Putamen (tissue), 1 donor: ENCODE results near the gene ARL5C.

ENCODE experiments used
- DNase-seq: peaks from one replicate; pipeline ENCODE4 v3.0.0-alpha.2; 2016; ENCODE audit warnings: low spot score

ARL5C gene, protein sequence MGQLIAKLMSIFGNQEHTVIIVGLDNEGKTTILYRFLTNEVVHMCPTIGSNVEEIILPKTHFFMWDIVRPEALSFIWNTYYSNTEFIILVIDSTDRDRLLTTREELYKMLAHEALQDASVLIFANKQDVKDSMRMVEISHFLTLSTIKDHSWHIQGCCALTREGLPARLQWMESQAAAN

GRCh38 chr17:39165841-39166349, at the start of gene ARL5C:
TSS of gene ARL5C (minus strand) at chr17:39166161. CDS start at chr17:39165760, 401 bp downstream.
- DNase-seq = no peak

DNA sequence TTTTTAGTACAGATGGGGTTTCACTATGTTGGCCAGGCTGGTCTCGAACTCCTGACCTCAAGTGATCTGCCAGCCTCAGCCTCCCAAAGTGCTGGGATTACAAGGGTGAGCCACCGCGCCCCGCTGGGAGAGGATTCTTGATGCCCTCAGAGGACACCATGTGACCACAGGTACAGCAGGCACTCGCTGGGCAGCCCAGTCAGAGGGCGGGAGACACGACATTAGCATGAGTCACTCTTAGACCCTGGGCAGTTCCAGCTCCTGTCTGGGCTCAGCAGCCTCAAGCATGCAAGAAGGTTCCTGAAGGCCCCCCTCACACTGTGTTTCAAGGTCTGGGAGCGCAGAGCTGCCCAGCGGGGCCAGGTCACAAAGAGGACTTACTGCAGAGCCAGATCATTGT, 47.9 kb upstream of the ARL5C start:
- no peak for DNase-seq

DNA sequence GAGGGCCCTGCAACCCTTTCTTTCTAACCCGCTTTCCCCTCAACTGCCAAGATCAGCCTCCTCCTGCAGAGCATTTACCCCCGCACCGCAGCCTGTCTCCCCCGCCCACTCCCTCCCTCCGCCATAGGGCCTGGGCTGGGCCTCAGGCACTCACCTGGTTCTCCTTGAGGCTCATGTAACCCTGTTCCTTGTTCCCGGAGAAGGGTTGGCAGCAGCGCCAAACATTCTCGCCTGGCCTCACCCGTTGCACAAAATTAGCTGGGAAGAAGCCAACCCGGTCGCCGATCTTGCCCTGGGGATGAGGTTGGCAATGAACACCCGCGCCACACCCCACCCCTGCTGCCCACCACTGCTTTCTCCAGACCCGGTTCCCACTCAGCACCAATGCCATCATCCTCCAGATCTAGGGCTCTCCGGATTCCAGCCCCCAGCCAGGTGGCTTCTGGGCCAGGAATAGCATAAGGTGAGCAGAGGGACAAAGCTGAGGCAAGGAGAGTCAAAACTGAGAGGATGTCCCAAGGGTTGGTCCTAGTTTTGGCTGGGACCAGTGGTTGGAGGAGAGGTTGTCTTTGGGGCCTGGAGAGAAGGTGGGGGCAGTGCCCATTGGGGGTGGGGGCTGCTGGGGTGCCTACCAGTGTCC, 47.0 kb upstream of the ARL5C start:
- peak; percentile 26 for DNase-seq

DNA sequence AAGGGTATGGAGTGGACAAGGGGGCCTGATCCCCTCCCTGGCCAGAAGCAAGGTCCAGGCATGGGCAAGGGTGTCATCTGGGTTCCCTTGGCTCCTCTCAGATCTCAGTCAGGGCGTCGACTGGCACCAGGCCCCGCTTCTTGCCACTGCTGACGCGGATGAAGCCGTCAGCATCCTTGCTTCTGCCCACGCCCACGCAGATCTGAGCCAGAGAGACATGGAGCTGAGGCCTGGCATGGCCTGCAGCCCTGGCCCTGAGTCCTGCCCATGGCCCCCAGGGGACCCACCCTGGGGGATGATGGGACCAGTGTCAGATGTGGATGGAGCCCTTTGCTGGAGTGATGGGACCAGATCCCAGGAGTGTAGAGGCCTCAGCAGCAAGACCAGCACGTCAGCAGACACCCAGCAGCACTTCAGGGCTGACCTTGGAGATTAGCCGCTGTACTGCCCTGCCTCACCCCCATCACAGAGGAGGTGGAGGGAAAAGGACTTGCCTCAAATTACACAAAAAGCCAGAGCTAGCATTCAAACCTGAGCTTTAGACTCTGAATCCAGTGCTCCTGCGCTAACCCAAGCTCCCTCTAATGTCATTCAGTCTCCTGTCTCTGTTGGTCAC, 46.3 kb upstream of the ARL5C start:
- no peak for DNase-seq

DNA sequence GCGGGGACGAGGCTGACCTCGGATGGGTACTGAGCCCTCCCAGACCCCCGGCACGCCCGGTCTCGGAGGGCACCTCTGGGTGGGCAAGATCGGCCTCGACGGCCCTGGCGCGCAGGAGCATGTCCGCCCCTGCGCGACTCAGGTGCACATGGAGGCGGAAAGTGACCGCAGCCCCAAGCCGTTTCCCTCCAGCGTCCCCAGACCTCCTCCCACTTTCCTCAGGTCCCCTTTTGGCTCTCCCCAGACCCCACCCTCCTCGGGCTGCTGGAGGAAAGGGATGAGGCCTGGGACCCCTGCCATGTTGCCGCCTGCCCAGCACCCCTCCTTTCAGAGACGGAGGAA, 44.1 kb upstream of the ARL5C start:
- no peak for DNase-seq

- peak; percentile 67 for DNase-seq
Measured at GRCh38 chr17:39209317-39210092, 43.5 kb upstream of the ARL5C start.

DNA sequence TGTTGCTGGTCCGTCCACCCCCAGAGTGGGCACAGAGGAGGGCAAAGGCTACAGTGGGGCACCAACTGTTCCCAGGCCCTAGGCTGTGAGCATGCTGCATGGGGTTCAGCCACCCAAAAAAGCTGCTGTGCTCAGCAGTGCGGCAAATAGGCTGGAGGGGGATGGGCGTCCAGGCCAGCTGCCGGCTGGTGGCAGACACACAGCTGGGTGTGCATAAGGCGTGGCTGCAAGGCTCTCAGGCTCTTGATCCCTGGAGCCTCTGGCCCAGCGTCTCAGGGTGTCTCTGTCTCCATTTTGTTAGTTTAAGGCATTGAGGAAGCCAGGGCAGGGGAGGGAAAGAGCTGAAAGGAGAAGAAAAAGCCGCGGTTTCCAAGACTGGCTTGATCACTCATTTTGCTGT, 42.9 kb upstream of the ARL5C start:
- no peak for DNase-seq

GRCh38 chr17:39208136-39208535, 42.2 kb upstream of the ARL5C start:
- DNase-seq = peak; percentile 73

GRCh38 chr17:39205112-39205526, 39.2 kb upstream of the ARL5C start:
- DNase-seq = no peak

GRCh38 chr17:39204245-39204644, 38.3 kb upstream of the ARL5C start:
- DNase-seq = no peak

DNA sequence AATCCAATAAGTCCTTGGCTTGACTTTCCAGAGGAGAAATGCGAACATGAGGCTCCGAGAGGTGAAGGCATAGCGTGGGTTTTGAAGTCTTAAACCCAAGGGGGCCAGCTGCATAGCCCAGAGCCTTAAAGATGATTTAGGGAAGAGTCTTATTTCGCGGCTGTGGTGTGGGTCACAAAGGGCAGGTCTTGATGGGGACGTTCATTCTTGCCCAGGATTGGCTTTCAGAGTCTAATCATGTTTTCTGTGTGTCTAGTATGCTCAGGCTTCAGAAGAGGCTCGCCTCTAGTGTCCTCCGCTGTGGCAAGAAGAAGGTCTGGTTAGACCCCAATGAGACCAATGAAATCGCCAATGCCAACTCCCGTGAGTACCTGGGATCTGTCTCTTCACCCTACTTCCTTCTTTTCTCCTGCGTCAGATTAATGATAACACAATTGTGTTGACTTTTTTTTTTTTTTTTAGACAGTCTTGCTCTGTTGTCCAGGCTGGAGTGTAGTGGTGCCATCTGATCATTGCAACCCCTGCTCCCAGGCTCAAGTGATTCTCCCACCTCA, 35.1 kb upstream of the ARL5C start:
- DNase-seq = no peak

DNA sequence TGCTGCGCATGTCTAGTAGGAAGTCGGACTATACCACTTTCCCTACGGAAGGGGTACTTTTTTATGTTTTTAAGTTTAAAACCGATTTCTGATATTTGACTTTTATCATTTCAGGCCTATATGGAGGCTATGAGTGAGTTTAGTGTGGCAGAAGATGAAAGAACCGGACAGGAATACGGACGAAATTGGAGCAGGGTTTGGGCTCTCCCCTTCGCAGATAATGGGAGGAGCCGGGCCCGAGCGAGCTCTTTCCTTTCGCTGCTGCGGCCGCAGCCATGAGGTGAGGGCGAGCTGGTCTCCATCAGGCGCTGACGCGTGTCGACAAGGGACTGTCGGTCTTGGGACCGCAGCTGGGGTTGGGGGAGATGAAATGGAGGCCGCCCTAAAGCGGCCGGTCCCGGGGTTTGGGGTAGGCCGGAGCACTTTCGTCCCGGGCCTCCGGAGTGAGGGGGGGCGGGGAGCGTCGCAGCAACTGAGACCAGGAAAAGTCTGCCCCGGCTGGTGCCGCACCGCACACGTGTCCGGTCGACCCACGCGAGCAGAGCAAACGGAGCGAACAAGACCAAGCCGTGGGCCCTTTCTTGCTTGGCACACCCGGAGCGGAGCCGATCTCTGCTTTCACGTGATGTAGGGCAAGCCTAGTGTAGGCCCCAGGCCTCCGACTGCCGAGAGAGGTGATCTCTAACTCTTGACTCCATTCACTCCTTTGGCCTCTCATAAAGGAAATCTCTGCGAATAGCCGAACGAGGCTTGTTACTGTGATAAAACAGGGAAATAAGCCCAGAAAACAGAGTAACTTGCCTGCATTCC, 34.3 kb upstream of the ARL5C start, which contains the start of gene RPL19:
Gene RPL19, plus strand, starts transcription at position 214 of the 810 bp plus-strand sequence. Its CDS starts 62 bp downstream, at position 276.
- no peak for DNase-seq

GRCh38 chr17:39199820-39200069, 33.8 kb upstream of the ARL5C start:
- DNase-seq = peak; percentile 93

DNA sequence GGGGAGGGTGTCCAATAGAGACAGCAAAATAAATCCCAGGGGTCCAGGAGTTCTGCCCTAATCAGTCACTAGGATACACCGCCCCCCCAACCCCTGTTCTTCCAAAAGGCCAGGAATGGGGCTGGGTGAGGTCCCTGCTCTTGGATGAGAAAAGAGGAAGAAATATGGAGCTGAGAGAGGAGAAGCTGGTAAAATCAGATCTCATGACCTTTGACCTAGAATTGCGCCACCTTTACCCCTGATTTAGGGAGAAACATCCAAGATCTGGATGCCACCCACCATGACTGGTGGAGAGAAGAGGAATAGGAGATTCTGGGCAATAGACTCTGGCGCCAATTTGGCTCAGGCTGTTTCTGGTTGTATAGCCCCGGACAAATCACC, 32.2 kb upstream of the ARL5C start:
- no peak for DNase-seq

- DNase-seq = peak; percentile 66
Measured at GRCh38 chr17:39197380-39198185, 31.6 kb upstream of the ARL5C start, which contains the start of gene CACNB1. TSS of gene CACNB1 (minus strand) at chr17:39197669. CDS start at chr17:39197495, 174 bp downstream.

GRCh38 chr17:39196808-39197291, 30.9 kb upstream of the ARL5C start:
- DNase-seq = no peak

DNA sequence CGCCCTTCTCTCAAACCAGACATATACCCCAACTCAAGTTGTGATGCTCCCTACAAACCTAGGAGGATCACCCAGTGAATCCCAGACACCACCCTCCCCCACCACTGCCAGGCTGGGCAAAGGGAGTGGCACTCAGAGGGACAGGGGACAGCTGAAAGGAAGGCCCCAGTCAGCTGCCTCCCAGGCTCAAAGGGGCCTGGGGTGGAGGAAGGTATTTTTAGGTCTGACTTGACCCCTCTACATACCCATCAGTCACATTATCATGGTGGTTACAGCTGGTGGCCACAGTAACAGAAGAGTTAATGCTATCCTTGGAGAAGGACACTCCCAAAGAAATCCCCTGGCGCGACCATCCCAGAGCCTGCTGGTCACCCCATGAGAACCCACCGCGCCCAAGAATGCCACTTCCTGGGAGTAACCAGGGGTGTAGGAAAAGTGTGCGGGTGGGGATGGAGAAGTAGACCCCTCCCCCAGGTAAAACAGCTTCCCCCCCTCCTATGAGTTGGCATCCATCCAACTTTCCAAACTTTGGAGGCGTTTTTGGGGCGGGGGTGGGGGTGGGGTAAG, 30.4 kb upstream of the ARL5C start:
- no peak for DNase-seq

GRCh38 chr17:39195568-39196160, 29.7 kb upstream of the ARL5C start:
- no peak for DNase-seq

DNA sequence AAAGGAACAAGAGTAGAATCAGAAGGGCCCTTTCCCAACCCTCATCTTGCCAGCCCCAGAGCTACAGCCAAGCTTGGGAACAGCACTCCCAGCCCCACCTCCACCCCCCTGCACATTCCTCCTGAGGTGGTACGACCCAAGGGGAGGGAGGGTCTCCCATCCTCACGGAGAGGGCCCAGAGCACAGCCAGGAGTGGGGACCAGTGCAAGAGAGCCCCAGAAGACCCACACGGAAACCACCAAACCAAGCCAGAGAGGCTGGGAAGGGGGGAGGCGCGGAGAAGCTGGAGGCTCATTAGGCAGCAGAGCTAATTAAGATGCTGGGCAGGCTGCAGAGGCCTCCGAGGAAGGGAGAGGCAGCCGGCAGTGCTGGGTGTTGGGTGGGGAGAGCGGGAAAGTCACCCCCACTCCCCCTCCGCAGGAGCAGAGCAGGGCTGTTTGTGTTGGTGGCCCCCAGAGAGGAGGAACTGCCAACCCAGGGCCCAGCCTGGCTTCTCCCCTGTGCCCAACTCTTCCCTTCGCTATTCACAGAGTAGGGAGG, 29.1 kb upstream of the ARL5C start:
- peak; percentile 61 for DNase-seq
